ENCODE measurements around the gene ADORA3. TPM values are rescaled to one million over a fixed set of nuclear protein-coding genes. Genes with fewer than 3 reads are reported as not detected.

Gene ADORA3
- total RNA-seq, 2 experiments from 2014 or later, result not detected

DNA sequence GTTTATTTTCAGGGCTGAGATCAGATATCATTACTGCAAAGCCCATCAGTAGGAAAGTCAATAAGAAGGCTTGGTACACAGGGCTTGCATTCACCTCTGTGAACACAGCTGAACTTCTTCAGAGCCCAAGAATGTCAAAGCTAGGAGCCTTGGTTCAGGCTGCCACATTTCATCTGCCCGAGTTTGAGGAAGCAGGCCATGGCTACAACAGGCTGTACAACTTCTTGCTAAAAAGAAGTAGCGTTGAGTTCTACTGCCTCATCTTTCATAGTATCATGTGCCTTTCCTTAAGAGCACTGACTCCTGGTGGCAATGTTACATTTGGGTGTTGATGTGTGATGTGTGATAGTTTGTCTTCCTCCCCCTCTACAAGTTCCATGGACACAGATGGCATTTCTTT is 19.6 kb downstream of the ADORA3 start:
- ChIA-PET CTCF (interaction anchor here (2.7 kb wide), 1 partner anchor 23 kb away, joined by 10 read pairs; no protein-coding TSS in a partner anchor), POLR2A (no interaction called here)

DNA sequence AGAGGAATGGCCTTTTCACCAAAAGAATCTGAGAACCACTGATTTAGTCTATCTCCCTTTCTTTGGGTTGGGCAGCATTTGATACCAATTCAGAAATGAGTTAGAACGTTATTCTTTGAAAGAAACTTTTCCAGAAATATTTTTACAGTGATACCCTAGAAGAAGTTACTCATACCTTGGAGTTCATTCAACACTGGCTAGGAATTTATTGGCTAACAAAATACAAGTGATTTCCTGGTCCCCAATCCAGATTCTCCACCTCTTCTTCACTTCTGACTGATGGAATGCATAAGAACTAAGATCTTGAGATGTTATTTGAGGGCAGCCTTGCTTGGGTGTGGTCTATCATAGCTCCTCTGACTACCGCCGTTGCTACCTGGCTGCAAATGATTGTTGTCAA is 20.3 kb downstream of the ADORA3 start:
- POLR2A ChIA-PET, result no interaction called here
- CTCF ChIA-PET, result interaction anchor here (1.9 to 2.7 kb wide), 2 partner anchors 24 to 264 kb away, joined by 7 to 10 read pairs; no protein-coding TSS in a partner anchor

DNA sequence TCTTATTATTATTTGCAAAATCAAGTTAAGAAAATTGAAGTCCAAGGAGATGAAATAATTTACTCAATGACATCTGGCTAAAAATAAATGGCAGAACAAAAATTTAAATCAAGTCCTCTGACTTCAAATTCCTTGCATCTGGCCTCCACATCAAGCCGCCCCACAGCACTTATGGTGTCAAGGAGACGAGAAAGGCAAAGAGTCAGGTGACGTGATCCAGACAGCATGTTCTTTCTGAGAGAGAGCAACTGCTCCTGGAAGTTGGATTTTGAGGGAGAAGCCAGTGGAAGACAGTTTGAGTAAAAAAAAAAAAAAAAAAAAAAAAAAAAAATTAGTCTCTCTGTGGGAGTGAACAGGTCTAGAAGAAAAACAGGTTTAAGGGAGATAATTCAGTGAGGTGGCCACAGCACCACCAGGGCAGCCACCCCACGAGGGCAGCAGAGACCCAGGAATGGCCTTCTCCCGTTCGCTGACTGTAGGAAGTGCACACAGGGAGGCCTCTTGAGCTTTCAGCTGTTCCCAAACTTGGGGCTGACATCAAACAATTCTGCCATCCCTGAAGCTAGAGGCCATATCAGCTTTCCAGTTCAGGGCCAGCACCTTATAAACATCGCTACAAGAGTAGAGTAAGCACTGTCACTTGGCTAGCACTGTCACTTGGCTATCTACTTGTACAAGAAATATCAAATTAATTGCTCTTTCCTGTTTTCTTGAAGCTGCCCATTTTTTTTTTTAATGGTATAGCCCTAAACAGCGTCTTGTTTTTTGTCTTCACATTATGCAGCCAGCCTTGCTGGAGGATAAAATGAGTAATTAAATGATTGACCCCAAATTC is 21.8 kb downstream of the ADORA3 start:
- CTCF ChIA-PET, result interaction anchor here (0.6 to 2.7 kb wide), 8 partner anchors 14 to 266 kb away, joined by 3 to 10 read pairs (median 4); partner anchors contain the start of genes ADORA3, INKA2, RAP1A and TMIGD3
- POLR2A ChIA-PET, result no interaction called here

DNA sequence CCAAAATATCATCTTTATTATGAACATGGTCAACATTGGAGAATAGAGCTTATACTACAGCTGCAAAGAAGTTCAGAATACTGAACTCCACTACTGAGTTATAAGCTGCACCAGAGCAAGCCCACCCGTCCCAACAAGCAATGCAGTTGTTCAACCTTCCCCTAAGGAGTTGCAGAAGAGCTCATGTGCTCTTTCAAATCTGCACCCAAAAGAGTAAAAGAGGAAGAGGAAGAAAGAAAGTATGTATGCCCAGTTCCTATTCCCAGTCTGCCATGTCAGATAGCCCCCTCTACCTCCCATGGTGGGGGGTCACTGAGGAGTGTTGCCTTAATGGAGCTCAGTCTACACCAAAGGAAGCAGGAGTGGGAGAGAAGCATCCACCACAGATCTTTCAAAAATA is 22.8 kb downstream of the ADORA3 start:
- POLR2A ChIA-PET, result no interaction called here
- CTCF ChIA-PET, result interaction anchor here (0.6 to 1.5 kb wide), 3 partner anchors 138 to 264 kb away, joined by 3 to 4 read pairs (median 3); partner anchors contain the start of gene RAP1A

DNA sequence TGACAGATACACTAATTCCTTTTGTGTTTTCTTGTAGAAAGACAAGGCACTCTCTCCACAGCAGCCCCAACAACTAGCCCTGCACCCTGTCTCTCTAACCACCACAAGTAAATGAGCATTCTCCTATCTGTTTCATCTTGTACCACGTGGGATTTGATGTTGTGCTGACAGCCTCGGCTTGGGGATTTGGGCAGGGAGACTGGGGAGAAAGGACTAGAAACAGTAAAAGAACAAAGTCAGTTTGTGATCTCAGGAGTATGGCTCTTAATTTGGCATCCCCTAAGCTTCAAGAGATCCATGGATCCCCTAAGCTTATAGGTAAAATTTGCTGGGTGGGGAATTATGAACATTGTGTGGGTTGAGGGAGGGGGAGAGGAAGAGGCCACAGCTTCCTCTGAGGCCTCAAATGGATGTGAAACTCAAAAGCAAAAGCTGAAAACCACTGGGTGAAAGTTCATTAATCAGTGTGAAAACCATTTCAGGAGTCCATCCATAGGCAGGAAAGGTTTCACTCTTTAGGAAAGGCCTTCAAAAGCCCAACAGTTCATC is 26.6 kb downstream of the ADORA3 start:
- POLR2A ChIA-PET, result interaction anchor here (1.0 kb wide), 1 partner anchor 18 kb away, joined by 3 read pairs; no protein-coding TSS in a partner anchor
- CTCF ChIA-PET, result interaction anchor here (1.0 to 3.5 kb wide), 5 partner anchors 21 to 293 kb away, joined by 3 to 13 read pairs (median 3); no protein-coding TSS in a partner anchor

DNA sequence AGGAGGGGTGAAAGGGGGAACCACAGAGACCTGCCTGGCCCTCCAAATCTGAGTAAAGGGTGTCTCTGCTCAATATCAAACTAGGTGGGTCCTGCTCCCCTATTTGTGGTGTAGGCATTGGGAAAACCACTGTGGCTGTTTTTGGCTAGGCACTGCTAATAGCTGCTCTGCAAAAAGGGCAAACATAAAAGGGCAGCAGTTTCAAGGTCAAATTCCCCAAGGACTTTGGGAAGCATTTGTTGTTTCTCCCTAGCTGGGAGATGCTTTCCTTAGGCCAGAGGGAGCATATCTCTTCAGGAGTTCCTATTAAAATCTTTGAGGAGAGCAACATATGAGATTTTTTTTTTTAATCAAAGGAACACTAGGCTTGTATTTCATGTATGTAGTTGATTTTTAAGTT is 27.2 kb downstream of the ADORA3 start:
- ChIA-PET POLR2A (interaction anchor here (1.0 kb wide), 1 partner anchor 19 kb away, joined by 3 read pairs; no protein-coding TSS in a partner anchor), CTCF (interaction anchor here (1.1 to 3.5 kb wide), 5 partner anchors 22 to 271 kb away, joined by 3 to 13 read pairs (median 3); no protein-coding TSS in a partner anchor)

DNA sequence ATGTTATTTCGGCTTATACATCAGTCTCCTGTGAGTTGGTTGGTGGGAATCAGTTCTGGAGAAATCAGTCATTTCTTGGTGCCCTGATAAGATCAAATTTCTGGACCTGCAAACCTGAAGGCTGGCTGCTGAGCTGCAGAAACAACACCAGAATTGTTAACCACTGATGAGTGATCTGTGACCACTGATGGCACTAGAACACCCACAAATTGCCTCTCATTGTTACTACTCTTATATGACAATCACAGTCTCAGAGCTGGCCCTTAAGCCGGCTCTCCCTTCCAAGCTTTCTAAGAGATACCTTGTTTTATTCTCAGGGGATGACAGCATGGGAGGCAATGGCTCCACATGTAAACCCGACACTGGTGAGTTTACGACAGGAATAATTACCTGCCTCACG is 27.7 kb downstream of the ADORA3 start:
- POLR2A ChIA-PET, result interaction anchor here (1.0 kb wide), 1 partner anchor 20 kb away, joined by 3 read pairs; no protein-coding TSS in a partner anchor
- CTCF ChIA-PET, result interaction anchor here (1.1 to 3.5 kb wide), 6 partner anchors 15 to 271 kb away, joined by 3 to 13 read pairs (median 3); no protein-coding TSS in a partner anchor

DNA sequence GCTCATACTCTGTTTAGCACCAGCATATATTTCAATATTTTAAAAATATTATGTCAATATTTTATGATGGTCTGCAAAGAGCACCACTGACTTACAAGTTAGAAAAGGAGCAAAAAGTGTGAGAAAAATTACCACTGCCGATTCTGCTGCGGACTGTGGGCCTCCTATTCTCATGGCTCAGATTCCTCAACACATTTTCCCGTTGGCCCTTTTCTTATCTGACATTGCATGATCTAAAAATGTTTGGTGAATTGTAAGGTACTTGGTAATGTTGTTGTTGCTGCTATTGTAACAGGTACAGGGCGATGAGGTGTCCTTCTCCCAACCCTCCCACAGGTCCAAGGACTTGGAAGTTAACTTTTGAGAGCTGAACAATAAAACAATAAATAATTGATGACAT is 28.9 kb downstream of the ADORA3 start:
- ChIA-PET POLR2A (no interaction called here), CTCF (interaction anchor here (1.3 to 3.5 kb wide), 2 partner anchors 13 to 34 kb away, joined by 3 to 13 read pairs; no protein-coding TSS in a partner anchor)

DNA sequence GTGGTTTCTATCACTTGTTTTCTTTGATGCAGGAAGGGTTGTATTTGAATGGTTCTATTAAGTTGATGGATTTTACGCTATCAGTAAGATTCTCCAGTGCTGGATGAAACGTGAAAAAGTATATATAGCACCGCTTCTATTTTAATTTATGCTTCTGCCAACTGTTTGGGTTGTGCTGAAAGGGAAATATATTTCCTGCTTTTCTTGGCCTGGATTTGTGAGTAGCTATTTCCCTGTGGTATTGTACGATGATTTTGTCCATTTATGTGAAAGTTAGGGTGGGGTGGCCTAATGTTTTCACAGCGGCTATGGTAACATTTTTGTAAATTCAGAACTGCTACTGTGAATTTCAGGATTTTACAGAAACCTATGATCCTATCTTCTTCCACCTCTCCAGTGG is 29.3 kb downstream of the ADORA3 start:
- CTCF ChIA-PET, result interaction anchor here (3.5 kb wide), 1 partner anchor 34 kb away, joined by 13 read pairs; no protein-coding TSS in a partner anchor
- POLR2A ChIA-PET, result no interaction called here

DNA sequence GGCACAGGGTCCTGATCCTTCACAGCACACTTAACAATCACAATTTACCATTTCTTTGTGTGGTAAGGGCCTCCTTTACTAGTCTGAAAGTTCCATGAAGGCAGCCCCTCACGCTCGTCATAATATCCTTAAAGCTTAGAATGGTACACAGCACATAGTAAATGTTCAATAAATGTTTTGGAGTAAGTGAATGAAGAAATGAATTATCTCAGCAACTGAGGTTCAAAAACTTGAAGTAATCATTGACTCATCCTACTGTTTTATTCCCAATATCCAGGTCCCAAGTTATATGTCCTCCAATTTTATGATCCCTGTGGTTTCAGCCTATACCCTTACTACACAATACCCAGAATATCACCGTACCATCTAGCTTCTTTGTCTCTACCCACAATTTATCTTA is 31.9 kb downstream of the ADORA3 start:
- CTCF ChIA-PET, result interaction anchor here (1.0 to 1.8 kb wide), 3 partner anchors 19 to 284 kb away, joined by 3 to 4 read pairs (median 4); no protein-coding TSS in a partner anchor
- POLR2A ChIA-PET, result interaction anchor here (0.6 kb wide), 1 partner anchor 80 kb away, joined by 5 read pairs; no protein-coding TSS in a partner anchor

DNA sequence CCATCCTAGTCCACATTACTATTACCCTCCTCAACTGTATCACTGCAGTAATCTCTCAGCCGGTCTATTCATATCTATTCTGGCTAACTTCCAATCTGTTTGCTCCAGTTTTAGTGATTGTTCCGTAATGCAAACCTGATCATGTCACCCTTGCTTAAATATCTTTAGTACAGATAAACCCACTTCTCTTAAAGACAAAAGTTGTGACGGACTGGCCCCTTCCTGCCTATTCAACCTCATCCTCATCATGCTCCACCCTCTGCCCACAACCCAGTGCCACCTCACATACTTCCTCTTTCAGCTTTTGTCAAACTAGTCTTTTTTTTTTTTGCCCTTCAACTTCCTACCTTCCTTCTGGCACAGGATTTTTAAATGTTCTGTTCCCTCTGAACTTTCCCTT is 32.4 kb downstream of the ADORA3 start:
- ChIA-PET CTCF (interaction anchor here (1.1 to 1.8 kb wide), 2 partner anchors 18 to 284 kb away, joined by 4 read pairs; no protein-coding TSS in a partner anchor), POLR2A (interaction anchor here (0.6 kb wide), 1 partner anchor 80 kb away, joined by 5 read pairs; no protein-coding TSS in a partner anchor)

DNA sequence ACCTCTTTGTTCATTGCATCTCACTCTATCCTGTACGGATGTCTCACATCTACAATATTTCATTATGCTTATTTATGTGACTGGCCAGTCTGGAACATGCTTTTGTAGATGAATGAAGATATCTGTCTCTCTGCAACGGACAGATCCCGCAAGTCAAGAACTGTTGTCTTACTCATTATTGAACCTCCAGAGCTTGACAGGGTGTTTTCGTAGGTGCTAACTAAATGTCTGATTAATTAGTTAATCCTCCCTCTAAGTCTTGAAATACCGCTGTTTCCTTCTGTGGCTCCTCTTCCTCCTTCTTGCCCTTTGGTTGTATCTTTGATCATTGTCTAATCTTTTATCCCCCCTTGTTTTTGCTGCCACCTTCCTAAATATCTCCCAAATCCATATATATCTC is 32.8 kb downstream of the ADORA3 start:
- CTCF ChIA-PET, result interaction anchor here (1.1 to 1.8 kb wide), 2 partner anchors 18 to 284 kb away, joined by 4 read pairs; no protein-coding TSS in a partner anchor
- POLR2A ChIA-PET, result no interaction called here

DNA sequence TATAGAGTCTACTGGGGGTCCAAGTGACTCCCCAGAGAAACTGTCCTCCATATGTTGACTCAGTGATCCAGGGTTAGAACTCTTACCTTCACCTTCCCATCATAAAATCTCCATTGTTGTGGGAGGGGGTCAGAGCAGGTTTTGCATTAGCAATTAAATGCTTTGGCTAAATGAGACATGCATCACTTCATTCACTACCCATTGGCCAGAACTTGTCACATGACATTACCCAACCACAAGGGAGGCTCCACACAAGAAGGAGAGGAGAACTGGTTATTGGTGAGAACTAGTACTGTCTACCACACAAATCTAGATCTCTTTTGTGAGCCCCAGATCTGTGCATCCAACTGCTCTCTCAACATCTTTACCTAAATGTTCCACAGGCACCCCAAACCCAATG is 33.9 kb downstream of the ADORA3 start:
- ChIA-PET POLR2A (no interaction called here), CTCF (interaction anchor here (0.6 to 0.7 kb wide), 2 partner anchors 99 to 444 kb away, joined by 3 to 4 read pairs; no protein-coding TSS in a partner anchor)

DNA sequence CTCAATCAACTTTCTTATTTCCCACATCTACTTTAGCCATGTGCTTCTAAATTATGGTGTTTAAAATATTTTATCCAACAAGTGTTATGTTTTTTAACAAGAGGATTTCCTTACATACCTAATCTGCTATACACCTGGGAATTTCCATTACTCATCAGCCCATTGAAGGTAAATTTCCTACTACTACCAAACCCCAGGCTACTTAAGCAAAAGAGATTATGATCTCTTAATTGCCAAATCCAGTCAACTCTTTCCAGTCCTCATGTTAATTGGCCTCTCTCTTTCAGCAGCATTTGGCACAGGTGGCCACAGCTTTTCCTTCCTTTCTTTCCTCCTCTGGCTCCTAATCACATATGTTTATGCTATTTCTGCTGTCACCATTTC is 34.7 kb downstream of the ADORA3 start:
- ChIA-PET CTCF (no interaction called here), POLR2A (no interaction called here)

DNA sequence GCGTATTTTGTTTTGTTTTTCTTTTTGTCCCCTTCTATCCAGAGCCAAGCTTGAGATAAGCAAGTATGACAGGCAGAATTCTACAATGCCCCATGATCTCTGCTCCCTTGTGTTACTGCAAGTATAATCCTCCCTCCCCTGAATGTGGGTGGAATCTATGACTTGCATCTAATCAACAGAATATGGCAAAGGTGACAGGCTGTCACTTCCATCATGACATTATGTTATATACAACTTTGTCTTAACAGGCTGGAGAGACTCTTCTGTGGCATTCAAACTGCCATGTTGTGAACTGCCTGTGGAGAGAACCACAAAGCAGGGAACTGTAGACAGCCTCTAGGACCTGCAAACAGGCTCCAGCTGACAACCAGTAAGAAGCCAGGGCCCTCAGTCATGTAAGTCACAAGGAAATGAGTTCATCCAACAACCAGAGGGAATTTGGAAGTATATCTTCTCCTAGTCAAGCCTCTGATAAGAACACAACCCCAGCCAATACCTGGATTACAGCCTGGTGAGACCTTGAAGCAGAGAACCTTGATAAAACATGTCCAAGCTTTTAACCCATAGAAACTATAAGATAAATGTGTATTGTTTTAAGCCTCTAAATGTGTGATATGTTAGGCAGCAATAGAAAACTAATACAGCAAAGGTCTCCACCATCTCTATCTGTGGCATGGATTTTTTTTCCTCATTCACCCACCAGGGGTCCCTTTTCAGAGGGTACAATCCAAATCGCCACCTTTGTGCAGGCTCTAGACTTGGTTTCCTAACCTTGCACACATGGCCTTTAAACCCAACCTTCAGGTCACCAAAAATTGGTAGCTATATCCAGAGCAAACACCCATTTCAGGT is 35.3 kb downstream of the ADORA3 start:
- ChIA-PET POLR2A (no interaction called here), CTCF (interaction anchor here (1.2 kb wide), 1 partner anchor 14 kb away, joined by 3 read pairs; no protein-coding TSS in a partner anchor)

DNA sequence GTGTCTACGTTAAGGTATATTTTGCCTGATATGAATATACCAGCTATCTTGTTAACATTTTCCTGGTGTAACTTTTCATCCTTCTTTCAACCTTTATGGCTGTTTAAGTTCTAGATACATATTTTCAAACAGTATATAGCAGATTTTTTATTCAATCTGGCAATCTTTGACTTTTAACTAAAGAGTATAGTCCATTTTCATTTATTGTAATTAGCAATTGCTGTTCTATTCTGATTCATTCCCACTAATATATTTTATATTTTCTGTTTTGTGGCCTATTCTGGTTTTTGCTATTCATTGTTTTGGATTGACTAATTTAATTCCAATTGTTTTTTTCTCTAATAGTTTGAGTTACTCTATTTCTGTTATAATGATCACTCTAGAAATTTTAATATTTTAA is 37.0 kb downstream of the ADORA3 start:
- ChIA-PET CTCF (no interaction called here), POLR2A (no interaction called here)

DNA sequence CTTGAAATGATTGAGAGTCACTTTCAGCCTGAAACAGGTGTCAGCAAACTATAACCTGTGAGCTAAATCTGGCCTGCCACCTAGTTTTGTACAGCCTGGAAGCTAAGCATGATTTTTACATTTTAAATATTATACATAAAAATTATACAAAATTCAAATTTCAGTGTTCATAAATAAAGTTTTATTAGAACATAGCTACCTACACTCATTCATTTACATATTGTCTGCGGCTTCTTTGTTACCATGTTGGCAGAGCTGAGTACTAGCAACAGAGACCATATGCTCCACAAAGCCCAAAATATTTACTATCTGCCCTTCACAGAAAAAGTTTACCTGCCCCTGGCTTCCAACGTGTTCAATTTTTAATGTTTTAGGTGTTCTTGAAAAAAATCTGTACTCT is 37.7 kb downstream of the ADORA3 start:
- ChIA-PET POLR2A (no interaction called here), CTCF (no interaction called here)

DNA sequence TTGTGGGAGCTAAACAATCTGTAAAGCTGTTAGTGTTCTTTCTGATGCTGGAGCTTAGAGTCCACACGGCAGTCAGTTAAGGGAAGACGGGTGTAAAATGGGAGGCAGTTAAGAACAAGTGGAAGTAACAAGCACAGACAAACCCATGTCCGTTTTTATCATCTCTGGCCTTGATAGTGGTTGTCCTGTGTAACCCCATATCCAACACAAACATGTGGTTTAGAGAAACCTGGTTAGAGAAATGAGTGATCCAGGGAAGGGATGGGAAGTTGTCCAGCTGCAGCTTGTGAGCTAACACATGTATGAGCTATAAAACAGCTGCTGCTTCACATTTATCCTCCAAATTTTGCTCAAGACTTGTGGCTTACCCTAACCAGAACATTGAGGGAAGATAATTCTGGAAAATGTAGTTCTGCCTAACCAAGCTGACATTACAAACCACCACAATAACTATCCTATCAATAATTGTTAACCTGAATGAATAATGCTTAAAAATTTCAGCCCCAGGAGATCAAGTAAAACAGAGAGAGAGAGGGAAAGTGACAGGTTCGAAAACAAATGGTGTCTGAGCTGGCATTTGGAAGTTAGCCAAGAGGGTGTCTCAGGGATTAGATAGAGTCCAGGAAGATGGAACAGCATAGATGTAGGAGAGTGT is 40.3 kb downstream of the ADORA3 start:
- CTCF ChIA-PET, result interaction anchor here (0.5 to 1.1 kb wide), 2 partner anchors 225 to 307 kb away, joined by 3 read pairs; no protein-coding TSS in a partner anchor

More for the DNA sequence above, 40.3 kb downstream of the ADORA3 start:
- POLR2A ChIA-PET, result interaction anchor here (1.2 kb wide), 1 partner anchor 15 kb away, joined by 4 read pairs; no protein-coding TSS in a partner anchor
